K562 treated with DMSO at 1 percent for 48 hours (cell line): ENCODE data around the gene PTPRU. TPM values are rescaled to one million over a fixed set of nuclear protein-coding genes. Genes with fewer than 3 reads are reported as not detected.

Experiments used
- total RNA-seq: library from RNA; unstranded; fragments of 300-600 nt; gene quantifications from 2 replicates; pipeline ENCODE4 v1.2.3, GENCODE V29; 2022; ENCODE audit warnings: low replicate concordance; ENCODE audit errors: extremely low read depth

PTPRU gene
- total RNA-seq: not detected in 2 replicates

DNA sequence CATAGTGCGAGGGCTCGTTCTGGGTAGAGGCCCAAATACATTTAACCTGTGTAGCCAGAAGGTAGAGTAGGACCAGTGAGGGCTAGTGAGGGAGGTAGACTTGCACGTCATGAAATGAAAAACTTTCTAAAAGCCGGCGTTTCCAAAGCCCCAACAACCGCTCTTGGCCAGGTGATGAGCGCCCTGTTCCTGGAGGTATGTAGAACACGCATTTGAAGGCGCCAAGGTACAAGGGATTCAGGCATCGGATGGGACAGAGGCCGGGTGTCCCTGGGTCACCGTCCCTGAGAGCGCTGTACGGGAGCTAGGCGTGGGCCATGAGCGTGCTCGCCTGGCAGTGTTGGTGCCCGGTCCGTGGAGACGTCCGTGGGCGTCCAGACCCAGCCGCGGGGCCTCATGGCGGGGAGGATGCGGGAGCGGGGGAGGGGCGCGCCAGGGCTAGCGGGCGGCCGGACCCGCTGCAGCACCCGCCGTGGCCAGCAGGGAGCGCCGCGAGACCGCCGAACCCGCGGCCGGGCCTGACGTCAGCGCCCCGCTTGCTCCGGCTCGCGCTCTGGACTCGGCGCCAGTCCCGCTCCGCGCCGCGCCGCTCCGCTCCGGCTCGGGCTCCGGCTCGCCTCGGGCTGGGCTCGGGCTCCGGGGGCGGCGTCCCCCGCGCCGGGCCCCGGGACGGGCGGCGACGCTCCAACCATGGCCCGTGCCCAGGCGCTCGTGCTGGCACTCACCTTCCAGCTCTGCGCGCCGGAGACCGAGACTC lies at the start of gene PTPRU:
Gene PTPRU (plus strand): TSS at position 568 of the 757 bp plus-strand sequence. CDS start 123 bp downstream, at position 691.

DNA sequence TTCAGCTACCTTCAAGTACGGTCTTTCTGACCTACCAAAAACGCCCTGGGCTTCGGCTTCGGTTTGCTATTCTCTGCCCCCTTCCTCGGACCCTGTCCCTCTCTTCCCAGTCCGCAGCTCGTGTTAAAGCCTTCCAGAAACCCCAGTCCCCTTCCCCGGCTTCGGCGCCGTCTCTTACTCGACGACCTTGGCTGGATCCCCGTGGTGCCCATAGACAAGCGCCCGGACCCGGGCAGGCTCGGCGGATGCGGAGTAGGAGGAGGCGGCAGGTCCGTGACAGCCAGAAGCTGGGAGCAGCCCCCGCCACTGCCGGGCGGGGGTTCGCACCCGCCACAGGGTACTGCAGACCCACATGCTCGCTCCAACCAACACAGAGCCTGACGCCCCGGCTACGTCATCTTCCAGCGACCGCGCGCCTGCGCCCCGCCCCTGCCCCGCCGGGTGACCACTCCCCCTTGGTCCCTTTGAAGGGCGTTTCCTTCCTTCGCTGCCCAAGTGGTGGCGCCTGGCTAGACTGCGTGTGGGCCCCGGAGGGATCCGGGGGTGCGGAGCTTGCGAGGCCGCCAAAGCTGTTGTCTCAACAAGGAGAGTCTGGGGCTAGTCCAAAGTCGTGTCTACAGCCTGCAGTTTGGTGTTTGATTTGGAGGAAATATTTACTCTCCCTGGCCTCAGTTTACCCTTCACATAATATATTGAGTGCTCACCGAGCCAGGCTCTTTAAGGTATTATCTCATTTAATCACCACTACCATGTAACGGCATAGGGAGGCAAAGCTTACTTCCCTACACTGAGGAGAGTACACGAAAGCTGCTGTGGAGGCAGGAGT lies 5.6 kb upstream of the PTPRU start, which contains the start of gene MECR:
Gene MECR (minus strand): TSS at position 382 of the 826 bp plus-strand sequence. CDS start 28 bp downstream, at position 354.

Other genes starting within 250 kb of the PTPRU start
- not detected in 2 replicates for gene TMEM200B, start 112.6 kb upstream of the PTPRU start, total RNA-seq
- gene SRSF4, start 54.6 kb upstream of the PTPRU start, total RNA-seq: not detected in 2 replicates
- not detected in 2 replicates for gene MECR, start 5.6 kb upstream of the PTPRU start, total RNA-seq